GM10248 (cell line): Measurements from ENCODE around the gene ZMYM4.

Source experiments
- CTCF ChIA-PET: fragments of 300-600 bp; sonication (Branson Sonifier 250); formaldehyde crosslinking; extraction: SDS; loops from one replicate; lab custom pipeline; 2021; ENCODE audit warnings: antibody characterized with exemption; lab: Yijun Ruan, JAX
- POLR2A ChIA-PET: fragments of 350-650 bp; sonication (Branson Sonifier 250); formaldehyde crosslinking; extraction: SDS; loops from one replicate; lab custom pipeline; 2020; ENCODE audit warnings: antibody characterized with exemption; lab: Yijun Ruan, JAX
- DNase-seq: peaks from one replicate; pipeline ENCODE4 v3.0.0; 2012; ENCODE audit errors: extremely low spot score
- TF ChIP-seq, protein P1 (sequence below): IDR thresholded peaks from 2 replicates; pipeline ENCODE4 v1.5.1; 2012; ENCODE audit warnings: mild to moderate bottlenecking, low read depth; ENCODE audit errors: extremely low read depth, missing control alignments, control extremely low read depth

The ZMYM4 gene

DNA sequence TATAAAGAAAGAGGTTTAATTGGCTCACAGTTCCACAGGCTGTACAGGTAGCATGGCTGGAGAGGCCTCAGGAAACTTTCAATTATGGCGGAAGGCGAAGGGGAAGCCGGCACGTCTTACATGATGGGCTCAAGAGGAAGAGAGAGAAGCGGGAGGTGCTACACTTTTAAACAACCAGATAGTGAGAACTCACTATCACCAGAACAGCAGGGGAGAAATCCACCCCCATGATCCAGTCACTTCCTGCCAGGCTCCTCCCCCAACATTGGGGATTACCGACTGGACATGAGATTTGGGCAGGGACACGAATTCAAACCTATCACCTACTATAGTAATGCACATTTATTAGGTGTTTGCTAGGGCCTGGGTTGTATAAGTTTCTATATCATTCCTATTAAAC is 117.8 kb downstream of the ZMYM4 start:
- POLR2A ChIA-PET, result no interaction called here
- CTCF ChIA-PET, result no interaction called here
- DNase-seq, result no peak
- TF ChIP-seq, protein P1, sequence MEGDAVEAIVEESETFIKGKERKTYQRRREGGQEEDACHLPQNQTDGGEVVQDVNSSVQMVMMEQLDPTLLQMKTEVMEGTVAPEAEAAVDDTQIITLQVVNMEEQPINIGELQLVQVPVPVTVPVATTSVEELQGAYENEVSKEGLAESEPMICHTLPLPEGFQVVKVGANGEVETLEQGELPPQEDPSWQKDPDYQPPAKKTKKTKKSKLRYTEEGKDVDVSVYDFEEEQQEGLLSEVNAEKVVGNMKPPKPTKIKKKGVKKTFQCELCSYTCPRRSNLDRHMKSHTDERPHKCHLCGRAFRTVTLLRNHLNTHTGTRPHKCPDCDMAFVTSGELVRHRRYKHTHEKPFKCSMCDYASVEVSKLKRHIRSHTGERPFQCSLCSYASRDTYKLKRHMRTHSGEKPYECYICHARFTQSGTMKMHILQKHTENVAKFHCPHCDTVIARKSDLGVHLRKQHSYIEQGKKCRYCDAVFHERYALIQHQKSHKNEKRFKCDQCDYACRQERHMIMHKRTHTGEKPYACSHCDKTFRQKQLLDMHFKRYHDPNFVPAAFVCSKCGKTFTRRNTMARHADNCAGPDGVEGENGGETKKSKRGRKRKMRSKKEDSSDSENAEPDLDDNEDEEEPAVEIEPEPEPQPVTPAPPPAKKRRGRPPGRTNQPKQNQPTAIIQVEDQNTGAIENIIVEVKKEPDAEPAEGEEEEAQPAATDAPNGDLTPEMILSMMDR, result no peak

DNA sequence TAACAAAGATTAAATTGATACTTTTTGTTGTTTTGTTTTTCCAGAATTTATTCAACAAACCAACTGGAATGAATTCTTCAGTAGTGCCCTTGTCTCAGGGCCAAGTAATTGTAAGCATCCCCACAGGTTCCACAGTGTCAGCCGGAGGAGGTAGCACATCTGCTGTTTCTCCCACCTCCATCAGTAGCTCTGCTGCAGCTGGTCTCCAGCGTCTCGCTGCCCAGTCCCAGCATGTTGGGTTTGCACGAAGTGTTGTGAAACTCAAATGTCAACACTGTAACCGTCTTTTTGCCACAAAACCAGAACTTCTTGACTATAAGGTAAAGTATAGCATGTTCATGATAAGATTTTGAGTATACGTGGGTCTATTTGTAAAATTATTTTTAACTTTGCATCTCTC is 118.5 kb downstream of the ZMYM4 start:
- no peak for DNase-seq
- TF ChIP-seq, protein P1, result no peak
- POLR2A ChIA-PET, result no interaction called here
- CTCF ChIA-PET, result no interaction called here

DNA sequence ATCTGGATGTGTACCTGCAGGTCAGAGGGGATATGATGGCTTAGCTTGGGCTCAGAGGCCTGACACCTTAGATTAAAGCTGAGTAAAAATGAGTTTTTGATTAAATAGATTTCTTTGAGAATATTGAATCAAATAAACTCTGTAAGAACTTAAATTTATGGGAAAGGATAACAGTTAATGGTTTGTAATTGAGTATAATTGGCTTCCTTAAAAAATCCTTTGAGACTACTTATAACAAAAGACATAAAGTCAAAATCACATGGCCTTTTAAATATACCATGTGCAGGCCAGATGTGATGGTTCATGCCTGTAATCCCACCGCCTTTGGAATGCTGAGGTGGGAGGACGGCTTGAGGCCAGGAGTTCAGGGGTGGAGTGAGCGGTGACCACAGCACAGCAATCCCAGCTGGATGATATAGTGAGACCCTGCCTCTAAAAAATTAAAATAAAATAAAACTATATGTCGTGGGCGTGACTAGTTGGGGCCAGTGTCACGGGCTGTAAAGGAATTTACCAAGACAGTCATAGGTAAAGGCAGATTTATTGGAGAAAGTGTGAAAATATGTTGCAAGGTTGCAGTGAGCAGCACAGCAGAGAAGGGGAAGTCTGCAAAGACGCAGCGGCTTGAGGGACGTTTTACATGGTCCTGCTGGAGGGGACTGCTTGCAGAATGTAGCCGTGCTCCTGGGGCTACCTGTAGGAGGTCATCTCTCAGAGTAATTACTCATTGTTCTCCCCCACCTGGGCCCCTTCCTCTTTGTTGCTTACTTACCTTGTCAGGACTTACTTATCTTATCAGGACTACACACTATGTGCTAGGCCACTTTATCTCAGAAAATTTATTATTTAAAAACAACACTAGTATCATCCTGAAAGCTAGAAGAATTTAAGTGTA is 122.3 kb downstream of the ZMYM4 start:
- DNase-seq, result no peak

DNA sequence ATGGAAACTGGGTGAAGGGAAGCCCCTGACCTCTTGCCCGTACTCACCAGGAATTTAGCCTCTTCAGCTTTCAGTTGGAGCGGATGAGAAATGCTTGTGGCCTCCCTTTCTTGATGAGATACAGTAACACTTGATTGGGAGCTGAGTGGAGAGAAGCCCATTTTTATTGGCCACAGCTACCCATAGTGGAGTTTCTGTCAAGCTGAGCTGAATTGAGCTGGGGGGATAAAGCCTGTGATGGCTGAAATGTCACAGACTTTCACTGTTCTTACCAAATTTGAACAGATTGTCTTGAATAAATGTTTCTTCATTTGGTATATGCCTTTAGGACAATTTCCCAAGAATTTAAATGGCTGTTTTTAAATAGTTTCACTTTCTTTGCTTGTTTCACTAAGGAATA is 125.9 kb downstream of the ZMYM4 start:
- TF ChIP-seq, protein P1, result no peak
- CTCF ChIA-PET, result interaction anchor here (1.7 kb wide), 2 partner anchors 16 to 332 kb away, joined by 3 to 6 read pairs; no protein-coding TSS in a partner anchor
- POLR2A ChIA-PET, result interaction anchor here (1.0 kb wide), 1 partner anchor 208 kb away, joined by 3 read pairs; no protein-coding TSS in a partner anchor
- DNase-seq, result no peak

More for the DNA sequence above, 122.3 kb downstream of the ZMYM4 start:
- TF ChIP-seq, protein P1, result no peak
- ChIA-PET CTCF (interaction anchor here (1.5 kb wide), 1 partner anchor 60 kb away, joined by 3 read pairs; no protein-coding TSS in a partner anchor), POLR2A (no interaction called here)

DNA sequence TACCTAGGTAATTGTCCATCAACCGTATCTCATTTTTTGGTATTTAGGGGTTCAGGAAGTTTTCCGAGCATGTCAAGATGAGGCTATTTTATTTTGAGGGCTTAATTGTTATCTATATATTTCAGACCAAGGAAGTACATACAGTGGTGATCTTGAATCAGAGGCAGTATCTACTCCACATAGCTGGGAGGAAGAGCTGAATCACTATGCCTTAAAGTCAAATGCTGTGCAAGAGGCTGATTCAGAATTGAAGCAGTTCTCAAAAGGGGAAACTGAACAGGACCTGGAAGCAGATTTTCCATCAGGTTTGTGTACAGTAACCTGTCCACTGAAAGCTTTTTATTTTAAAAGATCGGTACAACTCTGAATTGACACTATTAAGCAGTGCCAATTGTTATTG is 130.2 kb downstream of the ZMYM4 start:
- no peak for DNase-seq
- POLR2A ChIA-PET, result no interaction called here
- CTCF ChIA-PET, result interaction anchor here (0.9 kb wide), 1 partner anchor 53 kb away, joined by 3 read pairs; no protein-coding TSS in a partner anchor
- TF ChIP-seq, protein P1, result no peak

DNA sequence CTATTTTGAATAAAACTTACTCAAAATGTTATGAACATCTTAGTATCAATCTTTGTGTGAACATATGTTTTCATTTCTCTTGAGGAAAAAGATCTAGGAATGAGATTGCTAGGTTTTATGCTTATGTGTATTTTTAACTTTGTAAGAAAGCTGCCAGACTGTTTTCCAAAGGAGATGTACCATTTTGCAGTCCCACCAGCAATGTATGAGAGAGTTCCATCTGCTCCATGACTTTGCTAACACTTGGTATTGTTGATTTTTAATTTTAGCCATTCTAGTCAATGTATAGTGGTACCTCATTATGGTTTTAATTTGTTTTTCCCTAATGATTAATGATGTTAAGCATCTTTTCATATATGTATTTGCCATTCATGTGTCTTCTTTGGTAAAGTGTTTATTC is 132.5 kb downstream of the ZMYM4 start:
- TF ChIP-seq, protein P1, result no peak
- CTCF ChIA-PET, result interaction anchor here (1.4 kb wide), 1 partner anchor 50 kb away, joined by 3 read pairs; no protein-coding TSS in a partner anchor
- POLR2A ChIA-PET, result no interaction called here
- DNase-seq, result no peak
